Middle frontal gyrus (tissue), 1 donor: Measurements from ENCODE around the gene ITCH.
"Not testable (repeated sequence)": the region's sequence is repeated elsewhere in the genome, so short reads cannot be mapped to it uniquely, and the experiment has no call there.

Experiments
- DNase-seq: peaks from one replicate; pipeline ENCODE4 v3.0.0-alpha.2; 2015; ENCODE audit warnings: low spot score; ENCODE audit errors: extremely low spot score

ITCH gene

GRCh38 chr20:34452281-34452982, 89.4 kb downstream of the ITCH start:
- no peak for DNase-seq

DNA sequence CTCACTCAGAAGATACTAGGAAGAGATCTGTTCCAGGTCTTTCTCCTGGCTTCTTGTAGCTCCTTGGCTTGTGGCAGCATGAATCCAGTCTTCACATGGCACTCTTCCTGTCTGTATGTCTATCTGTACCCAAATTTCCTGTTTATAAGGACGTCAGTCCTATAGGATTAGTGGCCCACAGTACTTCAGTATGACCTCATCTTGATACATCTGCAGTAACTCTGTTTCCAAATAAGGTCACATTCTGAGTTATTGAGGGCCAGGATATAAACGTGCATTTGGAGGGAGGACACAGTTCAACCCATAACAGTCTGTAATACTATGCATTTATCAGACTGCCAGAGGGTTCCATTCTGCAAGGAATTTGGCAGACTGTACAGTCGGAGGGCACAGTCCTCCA, 95.6 kb downstream of the ITCH start:
- no peak for DNase-seq

DNA sequence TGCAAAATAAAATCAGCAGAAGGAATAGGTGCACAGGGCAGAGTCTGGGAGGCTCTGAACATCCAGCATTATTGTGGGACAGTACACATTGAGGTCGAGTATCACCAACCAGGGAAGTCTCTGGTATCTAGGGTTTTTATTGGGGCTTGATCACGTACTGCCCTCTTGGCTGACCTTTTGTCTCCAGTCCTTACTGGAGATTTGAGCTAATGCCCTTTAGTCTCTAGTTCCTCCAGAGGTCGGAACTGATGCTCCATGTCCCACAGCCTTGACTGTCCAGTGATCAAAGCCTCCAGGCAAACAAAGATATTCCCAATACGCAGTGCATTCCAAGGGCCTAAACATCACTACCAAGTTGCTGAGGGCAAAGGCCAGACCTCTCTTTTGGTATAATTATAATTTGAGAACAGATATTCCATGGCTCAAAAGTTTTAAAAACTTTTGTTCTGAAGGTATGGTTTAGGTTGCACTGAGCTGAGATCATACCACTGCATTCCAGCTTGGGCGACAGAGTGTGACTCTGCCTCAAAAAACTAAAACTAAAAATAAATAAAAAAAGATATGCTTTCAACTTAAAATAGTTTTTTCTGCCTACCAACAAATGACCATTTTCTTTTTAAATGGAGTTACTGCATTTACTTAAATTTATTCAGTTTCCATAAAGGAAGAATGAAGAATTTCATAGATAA, 96.3 kb downstream of the ITCH start:
- DNase-seq = no peak

GRCh38 chr20:34461779-34462087, 98.7 kb downstream of the ITCH start:
- no peak for DNase-seq

DNA sequence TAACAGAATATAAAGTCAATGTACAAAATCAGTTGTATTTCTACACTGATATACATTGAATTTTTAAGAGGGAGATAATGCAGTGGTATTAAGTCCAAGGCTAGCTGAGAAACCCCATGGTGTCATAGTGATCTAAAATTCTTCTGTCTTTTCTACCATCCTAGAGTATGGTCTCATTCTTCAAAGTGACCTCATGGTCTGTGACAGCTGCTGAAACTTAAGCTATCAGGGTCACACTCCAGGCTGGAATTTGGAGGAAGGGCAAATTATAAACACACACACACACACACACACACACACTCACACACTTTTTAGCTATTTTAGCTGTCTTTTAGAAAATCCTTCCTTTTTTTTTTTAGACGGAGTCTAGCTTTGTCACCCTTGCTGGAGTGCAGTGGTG, 105.9 kb downstream of the ITCH start:
- no peak for DNase-seq

- no peak for DNase-seq
Measured at GRCh38 chr20:34472246-34472925, 109.3 kb downstream of the ITCH start.

- DNase-seq = no peak
Measured at GRCh38 chr20:34473262-34473883, 110.3 kb downstream of the ITCH start.

- peak; percentile 45 for DNase-seq
Measured at GRCh38 chr20:34475979-34476736, 113.1 kb downstream of the ITCH start.

DNA sequence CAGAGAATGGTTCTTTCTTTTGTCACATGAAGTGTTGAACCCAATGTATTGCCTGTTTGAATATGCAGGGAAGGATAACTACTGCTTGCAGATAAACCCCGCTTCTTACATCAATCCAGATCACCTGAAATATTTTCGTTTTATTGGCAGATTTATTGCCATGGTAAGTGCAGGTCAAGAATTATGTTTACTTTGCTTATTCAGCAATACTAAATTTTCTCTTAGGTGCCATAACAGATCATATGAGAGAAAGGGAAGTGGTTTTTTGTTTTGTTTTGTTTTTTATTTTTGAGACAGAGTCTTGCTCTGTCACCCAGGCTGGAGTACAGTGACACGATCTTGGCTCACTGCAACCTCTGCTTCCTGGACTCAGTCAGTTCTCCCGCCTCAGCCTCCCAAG, 116.6 kb downstream of the ITCH start:
- no peak for DNase-seq

- DNase-seq = not testable (repeated sequence)
Measured at GRCh38 chr20:34482154-34482553, 119.1 kb downstream of the ITCH start.

DNA sequence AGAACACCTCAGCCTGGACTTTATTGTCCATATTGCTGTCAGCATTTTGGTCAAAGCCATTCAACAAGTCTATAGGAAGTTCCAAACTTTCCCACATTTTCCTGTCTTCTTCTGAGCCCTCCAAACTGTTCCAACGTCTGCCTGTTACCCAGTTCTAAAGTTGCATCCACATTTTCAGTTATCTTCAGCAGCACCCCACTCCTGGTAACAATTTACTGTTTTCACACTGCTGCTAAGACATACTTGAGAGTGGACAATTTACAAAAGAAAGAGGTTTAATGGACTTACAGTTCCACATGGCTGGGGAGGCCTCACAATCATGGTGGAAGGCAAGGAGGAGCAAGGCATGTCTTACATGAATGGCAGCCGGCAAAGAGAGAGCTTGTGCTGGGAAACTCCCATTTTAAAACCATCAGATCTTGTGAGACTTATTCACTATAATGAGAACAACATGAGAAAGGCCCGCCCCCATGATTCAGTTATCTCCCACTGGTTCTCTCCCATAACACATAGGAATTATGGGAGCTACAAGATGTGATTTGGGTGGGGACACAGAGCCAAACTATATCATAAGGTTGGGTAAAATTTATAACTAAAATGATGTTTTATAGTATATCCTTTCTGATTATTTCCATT, 120.6 kb downstream of the ITCH start:
- DNase-seq = not testable (repeated sequence)

GRCh38 chr20:34485068-34485634, 122.1 kb downstream of the ITCH start:
- DNase-seq = no peak

- no peak for DNase-seq
Measured at GRCh38 chr20:34491226-34491931, 128.3 kb downstream of the ITCH start.

DNA sequence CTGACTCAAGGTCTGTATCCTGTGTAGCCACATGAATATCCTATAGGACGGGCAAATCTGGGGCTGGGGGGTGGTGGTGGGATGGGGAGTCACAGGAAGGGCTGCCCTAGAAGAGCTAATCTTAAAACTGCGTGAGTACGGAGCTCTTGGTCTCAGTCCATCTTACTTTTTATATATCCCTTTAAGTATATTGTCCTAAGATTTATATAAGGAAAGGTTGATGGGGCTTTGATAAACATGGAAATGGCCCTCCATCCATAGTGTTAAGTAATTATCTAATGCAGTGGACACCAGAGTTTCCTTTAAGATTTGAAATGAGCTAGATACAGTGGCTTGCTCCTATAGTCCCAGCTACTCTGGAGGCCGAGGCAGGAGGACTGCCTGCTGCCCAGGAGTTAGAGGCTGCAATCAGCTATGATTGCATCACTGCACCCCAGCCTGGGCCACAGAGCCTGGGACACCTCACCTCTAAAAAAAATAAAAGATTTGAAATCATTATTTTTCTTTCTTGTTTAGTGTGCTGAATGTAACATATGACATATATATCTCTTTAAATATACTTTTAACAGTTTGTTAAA, 128.9 kb downstream of the ITCH start:
- no peak for DNase-seq

DNA sequence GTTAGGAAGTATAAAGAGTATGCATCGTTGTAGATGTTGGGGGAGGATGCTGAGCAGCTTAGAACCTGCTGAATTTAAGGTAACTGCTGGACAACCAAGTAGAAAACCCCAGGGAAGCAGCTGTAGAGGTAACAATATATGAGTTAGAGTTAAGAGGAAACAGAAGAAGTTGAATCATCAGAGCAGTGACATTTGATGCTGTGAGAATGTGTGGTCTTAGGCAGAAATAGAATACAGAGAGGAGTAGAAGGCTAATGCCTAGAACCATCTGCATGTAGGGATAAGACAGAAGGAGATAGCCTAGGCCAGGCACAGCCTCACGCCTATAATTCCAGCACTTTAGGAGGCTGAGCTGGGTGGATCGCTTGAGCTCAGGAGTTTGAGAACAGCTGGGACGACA, 130.6 kb downstream of the ITCH start:
- no peak for DNase-seq

DNA sequence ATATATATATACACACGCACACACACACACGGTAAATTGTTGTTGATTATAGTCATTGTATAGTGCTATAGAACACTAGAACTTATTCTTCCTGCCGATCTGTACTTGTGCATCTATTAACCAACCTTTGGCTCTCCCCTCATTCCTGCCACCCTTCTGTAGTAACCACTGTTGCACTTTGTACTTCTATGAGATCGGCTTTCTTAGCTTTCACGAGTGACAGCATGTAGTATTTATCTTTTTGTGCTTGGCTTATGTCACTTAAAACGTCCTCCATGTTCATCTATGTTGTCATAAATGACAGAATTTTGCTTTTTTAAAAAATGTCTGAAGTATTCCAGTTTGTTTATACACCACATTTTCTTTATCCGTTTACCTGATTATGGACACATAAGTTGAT, 132.2 kb downstream of the ITCH start:
- DNase-seq = no peak

- DNase-seq = no peak
Measured at GRCh38 chr20:34495916-34496315, 132.8 kb downstream of the ITCH start.

GRCh38 chr20:34497596-34497995, 134.5 kb downstream of the ITCH start:
- not testable (repeated sequence) for DNase-seq

GRCh38 chr20:34500823-34501222, 137.8 kb downstream of the ITCH start:
- DNase-seq = no peak

DNA sequence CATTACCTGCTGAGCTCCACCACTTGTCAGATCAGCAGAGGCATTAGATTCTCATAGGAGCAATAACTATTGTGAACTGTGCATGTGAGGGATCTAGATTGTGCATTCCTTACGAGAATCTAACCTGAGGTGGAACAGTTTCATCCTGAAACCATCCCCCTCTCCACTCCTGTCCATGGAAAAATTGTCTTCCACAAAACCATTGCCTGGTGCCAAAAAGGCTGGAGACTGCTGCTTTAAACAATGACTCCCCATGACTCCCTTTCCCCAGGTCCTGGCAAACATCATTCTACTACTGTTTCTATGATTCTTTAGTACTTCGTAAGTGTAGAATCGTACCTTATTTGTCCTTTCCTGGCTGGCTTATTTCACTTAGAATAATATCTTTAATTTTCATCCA, 143.4 kb downstream of the ITCH start:
- no peak for DNase-seq
